GM21390 (cell line): ENCODE results near the gene HBS1L.

Experiments
- ATAC-seq: cut with Tn5 transposase; IDR thresholded peaks from one replicate; pipeline ENCODE4 v1.9.1; 2021; ENCODE audit not compliant: unreplicated experiment

The HBS1L gene

GRCh38 chr6:135038335-135038734 is 16.3 kb downstream of the HBS1L start:
- ATAC-seq, result no peak

- ATAC-seq, result no peak
These were observed 17.1 kb downstream of the HBS1L start for GRCh38 chr6:135037541-135037940.

- ATAC-seq, result no peak
These were observed 17.7 kb downstream of the HBS1L start for GRCh38 chr6:135036731-135037420.

GRCh38 chr6:135033238-135033637 is 21.4 kb downstream of the HBS1L start:
- no peak for ATAC-seq

- ATAC-seq, result no peak
These were observed 24.0 kb downstream of the HBS1L start for GRCh38 chr6:135030532-135031178.

GRCh38 chr6:135030056-135030473 is 24.6 kb downstream of the HBS1L start:
- peak; percentile 92 for ATAC-seq

GRCh38 chr6:135025775-135026174 is 28.8 kb downstream of the HBS1L start:
- no peak for ATAC-seq

GRCh38 chr6:135025175-135025574 is 29.4 kb downstream of the HBS1L start:
- no peak for ATAC-seq

- no peak for ATAC-seq
These were observed 32.4 kb downstream of the HBS1L start for GRCh38 chr6:135022050-135022697.

GRCh38 chr6:135021310-135022049 is 33.1 kb downstream of the HBS1L start:
- ATAC-seq, result peak; percentile 66

- ATAC-seq, result no peak
These were observed 35.7 kb downstream of the HBS1L start for GRCh38 chr6:135018941-135019340.

GRCh38 chr6:135018052-135018451 is 36.6 kb downstream of the HBS1L start:
- no peak for ATAC-seq

GRCh38 chr6:135014353-135014832 is 40.2 kb downstream of the HBS1L start:
- ATAC-seq, result peak; percentile 93

GRCh38 chr6:135013211-135013610 is 41.4 kb downstream of the HBS1L start:
- no peak for ATAC-seq

- ATAC-seq, result no peak
These were observed 41.9 kb downstream of the HBS1L start for GRCh38 chr6:135012764-135013163.

- ATAC-seq, result no peak
These were observed 42.3 kb downstream of the HBS1L start for GRCh38 chr6:135012349-135012748.

GRCh38 chr6:135008941-135009290 is 45.7 kb downstream of the HBS1L start:
- ATAC-seq, result peak; percentile 20

GRCh38 chr6:135008072-135008940 is 46.3 kb downstream of the HBS1L start:
- ATAC-seq, result peak; percentile 92

GRCh38 chr6:135006386-135006914 is 48.2 kb downstream of the HBS1L start:
- no peak for ATAC-seq

GRCh38 chr6:135004399-135004798 is 50.2 kb downstream of the HBS1L start:
- ATAC-seq, result no peak
